Upper lobe of right lung (tissue), 1 donor: ENCODE measurements around the gene PARP16. TPM values are rescaled to one million over a fixed set of nuclear protein-coding genes. Genes with fewer than 3 reads are reported as not detected.

Experiments used
- ATAC-seq: fragments of 200-7000 bp; cut with Tn5 transposase; one replicate; pipeline ENCODE4 v1.9.1; 2020; ENCODE audit warnings: mild to moderate bottlenecking, moderate library complexity
- DNase-seq: peaks from one replicate; pipeline ENCODE4 v3.0.0-alpha.2; 2020
- H3K27ac ChIP-seq: fragments of 200-600 bp; one replicate; pipeline ENCODE4 v1.8.0; 2022
- H3K27me3 ChIP-seq: fragments of 200-600 bp; one replicate; pipeline ENCODE4 v1.8.0; 2022; ENCODE audit warnings: mild to moderate bottlenecking
- H3K36me3 ChIP-seq: fragments of 200-600 bp; one replicate; pipeline ENCODE4 v1.8.0; 2022
- H3K4me1 ChIP-seq: fragments of 200-600 bp; one replicate; pipeline ENCODE4 v1.8.0; 2022
- H3K4me3 ChIP-seq: fragments of 200-600 bp; one replicate; pipeline ENCODE4 v1.8.0; 2022; ENCODE audit warnings: mild to moderate bottlenecking
- H3K9me3 ChIP-seq: fragments of 200-600 bp; one replicate; pipeline ENCODE4 v1.8.0; 2022
- intact Hi-C: fragments of 100-400 bp; cut with DNase I; formaldehyde crosslinking; loops from one replicate; pipeline ENCODE4 v1.11.0; 2022
- total RNA-seq: library from RNA; stranded (reverse); fragmentation: NEBNext Ultra II Directional; extraction: Animal tissue kit (Norgen Biotek cat#: 25700); gene quantifications from one replicate; pipeline ENCODE4 v1.2.1, GENCODE V29; 2021
- TF ChIP-seq, protein P1 (sequence below): fragments of 200-600 bp; IDR thresholded peaks from one replicate; pipeline ENCODE4 v1.8.0; 2022; ENCODE audit warnings: antibody characterized with exemption
- donor health status: DM: no; HTN: yes; CAD: no; lungs with severe emphysema.

Gene PARP16
- total RNA-seq, 1 donor from 2014 or later = 8.3 TPM

DNA sequence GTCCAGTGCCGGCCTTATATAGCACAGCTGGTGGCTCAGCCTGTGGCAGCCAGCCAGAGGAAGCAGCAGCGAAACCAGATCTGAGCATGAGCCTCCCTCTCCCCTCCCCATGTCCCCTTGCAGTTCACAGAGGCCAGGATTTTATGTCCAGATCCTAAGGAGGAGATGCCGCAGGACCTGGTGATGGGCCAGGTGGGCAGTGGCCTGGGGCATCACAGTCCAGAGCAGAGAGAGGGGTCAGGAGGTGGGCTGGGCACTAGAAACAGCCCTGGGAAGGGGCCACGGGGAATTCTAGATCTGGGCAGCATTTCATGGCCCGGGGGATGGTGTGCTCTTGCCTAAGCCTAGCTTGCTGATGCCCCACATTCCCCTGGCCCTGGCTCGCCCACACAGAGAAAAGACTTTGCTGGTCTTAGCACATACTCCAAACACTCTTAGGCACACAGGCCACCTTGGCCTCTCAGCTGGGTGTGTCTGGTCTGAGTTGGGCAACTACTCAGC is 75.2 kb downstream of the PARP16 start:
- Histone ChIP-seq H3K27ac (no peak overlapping the region), H3K4me3 (no peak overlapping the region), H3K4me1 (peaks cover 9% of the 10 kb centered on the region), H3K9me3 (no peaks in the 10 kb centered on the region), H3K27me3 (no peaks in the 10 kb centered on the region), H3K36me3 (no peaks in the 10 kb centered on the region)
- TF ChIP-seq, protein P1, sequence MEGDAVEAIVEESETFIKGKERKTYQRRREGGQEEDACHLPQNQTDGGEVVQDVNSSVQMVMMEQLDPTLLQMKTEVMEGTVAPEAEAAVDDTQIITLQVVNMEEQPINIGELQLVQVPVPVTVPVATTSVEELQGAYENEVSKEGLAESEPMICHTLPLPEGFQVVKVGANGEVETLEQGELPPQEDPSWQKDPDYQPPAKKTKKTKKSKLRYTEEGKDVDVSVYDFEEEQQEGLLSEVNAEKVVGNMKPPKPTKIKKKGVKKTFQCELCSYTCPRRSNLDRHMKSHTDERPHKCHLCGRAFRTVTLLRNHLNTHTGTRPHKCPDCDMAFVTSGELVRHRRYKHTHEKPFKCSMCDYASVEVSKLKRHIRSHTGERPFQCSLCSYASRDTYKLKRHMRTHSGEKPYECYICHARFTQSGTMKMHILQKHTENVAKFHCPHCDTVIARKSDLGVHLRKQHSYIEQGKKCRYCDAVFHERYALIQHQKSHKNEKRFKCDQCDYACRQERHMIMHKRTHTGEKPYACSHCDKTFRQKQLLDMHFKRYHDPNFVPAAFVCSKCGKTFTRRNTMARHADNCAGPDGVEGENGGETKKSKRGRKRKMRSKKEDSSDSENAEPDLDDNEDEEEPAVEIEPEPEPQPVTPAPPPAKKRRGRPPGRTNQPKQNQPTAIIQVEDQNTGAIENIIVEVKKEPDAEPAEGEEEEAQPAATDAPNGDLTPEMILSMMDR = no peak
- ATAC-seq (peak; percentile 68), DNase-seq (no peak)
- intact Hi-C loops = no loop called here

DNA sequence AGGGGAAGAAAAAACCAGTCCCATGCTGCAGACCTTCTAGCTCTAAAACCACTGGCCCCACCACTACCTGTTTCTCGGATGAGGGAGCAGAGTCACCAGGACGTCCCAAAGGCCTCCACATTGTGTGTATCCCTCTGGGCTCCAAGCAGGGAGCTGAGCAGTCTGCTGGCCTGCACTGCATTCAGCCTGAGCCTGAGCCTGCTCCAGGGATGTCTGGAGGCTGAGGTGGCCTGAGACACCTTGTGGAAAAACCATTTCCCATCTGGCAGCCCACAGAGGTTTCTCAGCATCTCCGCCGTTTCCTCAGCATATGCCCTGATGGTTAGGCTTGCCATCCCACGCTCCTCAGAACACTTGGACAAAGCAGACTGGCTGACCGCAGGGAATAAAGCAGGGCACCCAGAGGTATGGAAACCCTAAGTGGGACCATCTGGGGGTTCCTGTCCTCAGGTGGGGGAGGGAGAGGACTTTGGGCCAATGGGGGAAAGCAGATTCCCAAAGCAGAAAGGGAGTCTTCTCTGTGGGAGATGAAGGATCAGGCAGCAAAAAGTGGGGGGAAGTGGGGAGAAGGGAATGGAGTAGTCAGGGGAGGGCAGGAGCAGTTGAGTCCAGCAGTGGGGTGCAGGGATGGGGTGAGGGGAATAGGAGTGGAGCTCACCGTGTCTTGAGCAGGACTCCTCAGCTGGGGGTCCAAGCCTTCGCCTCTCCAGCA is 75.8 kb downstream of the PARP16 start, which contains the start of gene CILP:
TSS of gene CILP (minus strand) at position 704 of the 712 bp plus-strand sequence. CDS start 1,718 bp downstream, outside the sequence.
- TF ChIP-seq, protein P1 = no peak
- Histone ChIP-seq H3K27me3 (no peaks in the 10 kb centered on the region), H3K36me3 (no peaks in the 10 kb centered on the region), H3K4me1 (peaks cover 9% of the 10 kb centered on the region), H3K27ac (peak within 1 kb of the TSS; percentile 6), H3K9me3 (no peaks in the 10 kb centered on the region), H3K4me3 (no peak within 1 kb of the TSS)
- intact Hi-C loops = no loop called here
- DNase-seq (no peak), ATAC-seq (no peak)

DNA sequence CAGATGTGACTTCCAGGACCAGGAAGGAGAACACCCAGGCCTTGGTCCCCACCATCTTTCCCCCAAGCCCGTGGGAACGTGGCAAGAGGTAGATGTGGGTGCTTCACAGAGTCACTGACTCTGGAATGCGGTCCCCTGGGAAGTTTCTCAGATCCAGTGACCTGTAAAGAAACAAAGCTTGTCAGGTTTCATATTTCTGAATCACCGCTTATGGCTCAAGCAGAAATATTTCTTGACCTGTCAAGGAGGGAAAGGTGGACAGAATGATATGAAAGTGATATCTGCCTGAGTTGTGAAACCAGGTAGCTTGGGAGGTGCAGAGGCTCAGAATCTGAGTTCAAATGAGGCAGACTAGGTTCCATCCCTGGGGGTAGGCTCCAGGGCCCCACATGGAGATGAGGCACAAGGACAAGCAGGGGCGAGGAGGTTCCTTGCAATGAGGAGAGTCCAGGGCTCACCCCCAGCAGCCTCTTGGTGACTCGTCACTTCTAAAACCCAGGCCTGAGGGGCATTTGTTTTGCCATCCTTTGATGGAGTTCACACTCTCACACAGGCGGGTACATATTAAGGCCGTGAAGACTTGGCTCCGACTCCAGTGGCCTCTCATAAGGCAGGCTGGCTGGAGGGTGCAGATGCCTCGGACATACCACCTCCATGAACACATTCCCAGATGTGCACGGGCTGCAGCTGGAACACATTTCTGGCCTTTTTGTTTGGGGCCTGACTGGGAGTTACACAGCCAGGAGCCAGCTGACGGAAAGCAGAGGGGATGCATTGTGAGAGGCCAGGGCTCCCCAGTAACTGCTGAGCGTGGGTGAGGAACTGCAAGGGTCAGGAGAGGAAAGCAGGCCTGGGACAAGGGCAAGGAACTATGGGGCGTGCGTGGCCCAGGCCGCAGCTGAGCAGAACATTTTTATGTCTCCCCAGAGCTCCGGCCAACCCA is 76.7 kb downstream of the PARP16 start:
- ATAC-seq (no peak), DNase-seq (no peak)
- peak overlapping the region; percentile 6 for H3K27ac ChIP-seq
- intact Hi-C loops = no loop called here
- no peaks in the 10 kb centered on the region for H3K27me3 ChIP-seq
- H3K36me3 ChIP-seq = no peaks in the 10 kb centered on the region
- H3K9me3 ChIP-seq = no peaks in the 10 kb centered on the region
- no peak overlapping the region for H3K4me3 ChIP-seq
- peaks cover 9% of the 10 kb centered on the region for H3K4me1 ChIP-seq
- TF ChIP-seq, protein P1 = no peak

DNA sequence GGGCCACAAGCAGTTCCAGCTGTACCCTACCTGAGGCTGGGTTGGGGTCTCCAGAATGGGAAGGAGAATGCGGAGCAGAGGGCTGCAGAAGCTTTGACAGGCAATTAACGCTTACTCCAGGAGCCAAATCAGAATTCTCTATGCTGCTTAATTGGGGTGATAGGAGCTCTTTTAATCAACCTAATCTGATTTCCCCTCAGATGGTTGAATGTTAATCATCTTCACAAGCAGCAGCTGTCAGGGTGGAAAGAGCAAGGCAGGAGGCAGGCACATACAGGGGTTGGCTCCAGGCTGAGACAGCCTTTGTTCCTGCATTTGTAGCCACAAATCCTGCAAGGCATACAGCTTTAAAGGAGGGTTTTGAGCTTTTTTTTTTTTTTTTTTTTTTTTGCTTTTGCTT is 78.0 kb downstream of the PARP16 start:
- intact Hi-C loops = no loop called here
- no peaks in the 10 kb centered on the region for H3K27me3 ChIP-seq
- no peak for DNase-seq

More for the DNA sequence above, 78.0 kb downstream of the PARP16 start:
- Histone ChIP-seq H3K9me3 (no peaks in the 10 kb centered on the region), H3K4me1 (peaks cover 9% of the 10 kb centered on the region), H3K4me3 (no peak overlapping the region), H3K36me3 (no peaks in the 10 kb centered on the region), H3K27ac (no peak overlapping the region)
- TF ChIP-seq, protein P1 = no peak
- ATAC-seq = no peak

Other genes starting within 250 kb of the PARP16 start
- 3.8 TPM for gene SLC51B, start 241.5 kb downstream of the PARP16 start, total RNA-seq
- gene RASL12, start 218.9 kb downstream of the PARP16 start, total RNA-seq = 20.2 TPM
- gene KBTBD13, start 210.1 kb downstream of the PARP16 start, total RNA-seq = not detected
- gene UBAP1L, start 171.7 kb downstream of the PARP16 start, total RNA-seq = 4.9 TPM
- gene PDCD7, start 153.1 kb downstream of the PARP16 start, total RNA-seq = 29.4 TPM
- 38.2 TPM for gene CLPX, start 101.5 kb downstream of the PARP16 start, total RNA-seq
- gene CILP, start 75.4 kb downstream of the PARP16 start, total RNA-seq = 1.1 TPM
- gene RNU5A-1, start 9.2 kb upstream of the PARP16 start, total RNA-seq = not detected
- gene RNU5B-1, start 17.8 kb upstream of the PARP16 start, total RNA-seq = 21.6 TPM
- gene IGDCC3, start 91.1 kb upstream of the PARP16 start, total RNA-seq = not detected
- 0.38 TPM for gene IGDCC4, start 136.1 kb upstream of the PARP16 start, total RNA-seq
- 28.2 TPM for gene DPP8, start 230.8 kb upstream of the PARP16 start, total RNA-seq
- 56.8 TPM for gene HACD3, start 243.6 kb upstream of the PARP16 start, total RNA-seq